GM10266 (cell line): ENCODE measurements around the gene TAF4.
"Not testable (repeated sequence)": the region's sequence is repeated elsewhere in the genome, so short reads cannot be mapped to it uniquely, and the experiment has no call there.

Experiments
- DNase-seq: peaks from one replicate; pipeline ENCODE4 v3.0.0; 2012; ENCODE audit errors: extremely low spot score
- TF ChIP-seq, protein P1 (sequence below): IDR thresholded peaks from 2 replicates; pipeline ENCODE4 v1.5.1; 2012; ENCODE audit warnings: mild to moderate bottlenecking, low read depth; ENCODE audit not compliant: control insufficient read depth, insufficient read depth; ENCODE audit errors: missing control alignments

Gene TAF4

GRCh38 chr20:62060631-62061541 lies 4.8 kb downstream of the TAF4 start:
- TF ChIP-seq, protein P1, sequence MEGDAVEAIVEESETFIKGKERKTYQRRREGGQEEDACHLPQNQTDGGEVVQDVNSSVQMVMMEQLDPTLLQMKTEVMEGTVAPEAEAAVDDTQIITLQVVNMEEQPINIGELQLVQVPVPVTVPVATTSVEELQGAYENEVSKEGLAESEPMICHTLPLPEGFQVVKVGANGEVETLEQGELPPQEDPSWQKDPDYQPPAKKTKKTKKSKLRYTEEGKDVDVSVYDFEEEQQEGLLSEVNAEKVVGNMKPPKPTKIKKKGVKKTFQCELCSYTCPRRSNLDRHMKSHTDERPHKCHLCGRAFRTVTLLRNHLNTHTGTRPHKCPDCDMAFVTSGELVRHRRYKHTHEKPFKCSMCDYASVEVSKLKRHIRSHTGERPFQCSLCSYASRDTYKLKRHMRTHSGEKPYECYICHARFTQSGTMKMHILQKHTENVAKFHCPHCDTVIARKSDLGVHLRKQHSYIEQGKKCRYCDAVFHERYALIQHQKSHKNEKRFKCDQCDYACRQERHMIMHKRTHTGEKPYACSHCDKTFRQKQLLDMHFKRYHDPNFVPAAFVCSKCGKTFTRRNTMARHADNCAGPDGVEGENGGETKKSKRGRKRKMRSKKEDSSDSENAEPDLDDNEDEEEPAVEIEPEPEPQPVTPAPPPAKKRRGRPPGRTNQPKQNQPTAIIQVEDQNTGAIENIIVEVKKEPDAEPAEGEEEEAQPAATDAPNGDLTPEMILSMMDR: no peak

DNA sequence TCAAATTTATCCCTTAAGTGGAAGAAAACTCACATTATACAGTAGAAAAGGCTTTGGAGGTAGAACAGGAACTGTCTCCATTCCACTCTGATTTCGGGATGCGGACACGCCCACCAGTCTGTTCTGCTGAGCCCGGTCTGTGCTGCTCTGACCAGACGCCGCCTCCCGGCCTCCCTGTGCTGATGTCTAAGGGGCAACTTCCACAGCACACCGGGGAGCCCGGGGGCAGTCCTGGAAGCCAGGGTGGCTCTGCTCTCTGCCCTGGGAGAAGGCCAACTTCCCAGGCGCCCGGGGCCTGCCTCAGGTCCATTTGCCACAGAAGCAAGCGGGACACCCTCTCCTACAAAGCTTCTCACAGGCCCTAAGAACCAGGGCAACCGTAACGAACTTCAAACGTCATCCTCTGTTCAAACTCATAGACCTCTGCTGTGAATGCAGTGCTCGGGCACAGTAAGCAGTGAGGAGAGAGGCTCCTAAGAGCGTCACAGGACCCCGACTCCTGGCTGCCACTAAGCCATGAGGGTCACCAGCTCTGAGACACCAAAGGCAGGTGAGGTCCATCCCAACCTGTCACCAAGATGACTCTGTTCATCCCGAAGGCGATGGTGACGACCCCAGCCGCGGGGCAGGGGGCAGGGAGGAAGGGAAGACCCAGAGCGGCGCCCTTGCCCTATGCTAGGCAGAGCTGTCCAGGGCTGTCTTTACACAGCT lies 5.6 kb downstream of the TAF4 start:
- TF ChIP-seq, protein P1: no peak
- no peak for DNase-seq

More at GRCh38 chr20:62060631-62061541, 4.8 kb downstream of the TAF4 start:
- no peak for DNase-seq

- no peak for DNase-seq
- TF ChIP-seq, protein P1: no peak
Measured at GRCh38 chr20:62059401-62059800, 6.3 kb downstream of the TAF4 start.

GRCh38 chr20:62058941-62059340 lies 6.7 kb downstream of the TAF4 start:
- TF ChIP-seq, protein P1: no peak
- DNase-seq: no peak

- DNase-seq: no peak
- TF ChIP-seq, protein P1: no peak
Measured at GRCh38 chr20:62056975-62057374, 8.7 kb downstream of the TAF4 start.

DNA sequence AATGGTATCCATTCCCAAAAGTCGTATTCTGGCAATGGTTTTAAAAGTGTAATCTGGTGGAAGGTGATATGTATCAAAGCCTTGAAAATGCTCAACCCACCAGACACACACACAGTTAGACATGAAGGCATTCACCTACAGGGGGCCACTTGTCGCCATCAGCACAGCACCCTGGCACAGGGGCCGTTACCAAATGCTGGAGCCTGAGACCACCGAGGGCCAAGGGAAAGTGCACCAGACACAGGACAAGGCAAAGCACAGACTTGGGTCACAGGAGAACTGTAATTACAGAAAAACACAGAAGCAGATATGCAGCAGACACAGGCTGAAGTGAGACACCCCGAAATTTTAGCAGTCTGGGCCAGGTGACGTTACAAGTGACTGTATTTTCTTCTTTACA lies 9.3 kb downstream of the TAF4 start:
- TF ChIP-seq, protein P1: no peak
- no peak for DNase-seq

GRCh38 chr20:62055862-62056115 lies 9.9 kb downstream of the TAF4 start:
- DNase-seq: not testable (repeated sequence)
